Ovary (tissue), 3 donors: ENCODE measurements around the gene OSBPL2.

Experiments used
- CTCF ChIP-seq, 3 donors: fragments of 450-650 bp in 2 of 3; fragments of 200-600 bp in 1 of 3; IDR thresholded peaks; one replicate each; pipeline versions ENCODE4 v1.5.1 to v1.8.0; 2016 to 2022; ENCODE audit warnings: antibody characterized with exemption in 3 of 3, mild to moderate bottlenecking in 1 of 3
- EP300 ChIP-seq: sonication (generic); formaldehyde crosslinking; IDR thresholded peaks from one replicate; pipeline ENCODE4 v1.6.1; 2017; ENCODE audit warnings: antibody characterized with exemption
- POLR2A ChIP-seq: fragments of 450-650 bp; IDR thresholded peaks from one replicate; pipeline ENCODE4 v1.6.1; 2017; ENCODE audit warnings: antibody characterized with exemption, mild to moderate bottlenecking, moderate library complexity
- donor health status: DM: no; HTN: no; CAD: no.

- TF ChIP-seq CTCF (IDR thresholded peaks at IDR 0.05) (no peak), POLR2A (no peak), EP300 (no peak)
Observed at GRCh38 chr20:62241506-62241905, 3.2 kb downstream of the OSBPL2 start.
